Measurements from ENCODE around the gene LACC1.

LACC1 gene

DNA sequence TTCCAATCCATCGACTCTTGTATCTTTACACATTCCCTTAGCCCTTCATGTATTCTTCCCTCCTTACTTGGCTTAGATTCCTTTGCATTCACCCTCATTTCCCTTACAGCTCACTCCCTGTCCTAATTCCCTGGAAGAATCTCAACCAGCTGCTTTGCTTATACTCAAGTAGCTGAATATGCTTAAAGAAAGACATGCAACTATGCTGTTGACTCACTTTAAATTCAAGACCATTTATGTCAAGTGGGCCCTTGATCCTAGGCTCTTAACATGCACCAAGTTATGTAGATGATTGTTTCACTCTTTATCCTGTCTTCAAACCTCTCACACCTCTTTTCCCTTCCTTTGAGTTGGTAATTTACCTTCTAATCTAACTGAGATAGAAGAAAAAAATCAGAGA, 7.5 kb upstream of the LACC1 start:
- no peak overlapping the region for H3K4me2 ChIP-seq (ENCODE audit: low read depth, low read length, poor library complexity, severe bottlenecking)
- no peaks in the 10 kb centered on the region for H3K27me3 ChIP-seq (ENCODE audit: low read length)
- H3K79me2 ChIP-seq (ENCODE audit: insufficient read depth, low read length): no peaks in the 10 kb centered on the region
- no peak overlapping the region for H3K27ac ChIP-seq (ENCODE audit: low read depth, low read length)
- H3K9me2 ChIP-seq (replicated peaks; ENCODE audit: insufficient read depth, low read length): no peaks in the 10 kb centered on the region
- no peak overlapping the region for H2AFZ ChIP-seq (ENCODE audit: low read depth, low read length, severe bottlenecking)
- no peaks in the 10 kb centered on the region for H3K9me3 ChIP-seq (ENCODE audit: insufficient read depth, low read length)
- no peak overlapping the region for H3K4me3 ChIP-seq (ENCODE audit: insufficient read depth, low read length, poor library complexity, severe bottlenecking)
- no peak overlapping the region for H3K9ac ChIP-seq (ENCODE audit: low read length)
- H4K20me1 ChIP-seq (ENCODE audit: low read depth, low read length): no peaks in the 10 kb centered on the region
- TF ChIP-seq CTCF (IDR thresholded peaks at IDR 0.05; ENCODE audit: insufficient read depth, low read length, poor library complexity, severe bottlenecking): no peak
- TF ChIP-seq EZH2phosphoT487 (conservative IDR thresholded peaks at IDR 0.05; ENCODE audit: low read length): no peak
- H3K36me3 ChIP-seq (ENCODE audit: low read length): peaks cover 11% of the 10 kb centered on the region; the same call in 1 of the 2 replicates
- H3F3A ChIP-seq (ENCODE audit: insufficient read depth): peaks cover 26% of the 10 kb centered on the region

DNA sequence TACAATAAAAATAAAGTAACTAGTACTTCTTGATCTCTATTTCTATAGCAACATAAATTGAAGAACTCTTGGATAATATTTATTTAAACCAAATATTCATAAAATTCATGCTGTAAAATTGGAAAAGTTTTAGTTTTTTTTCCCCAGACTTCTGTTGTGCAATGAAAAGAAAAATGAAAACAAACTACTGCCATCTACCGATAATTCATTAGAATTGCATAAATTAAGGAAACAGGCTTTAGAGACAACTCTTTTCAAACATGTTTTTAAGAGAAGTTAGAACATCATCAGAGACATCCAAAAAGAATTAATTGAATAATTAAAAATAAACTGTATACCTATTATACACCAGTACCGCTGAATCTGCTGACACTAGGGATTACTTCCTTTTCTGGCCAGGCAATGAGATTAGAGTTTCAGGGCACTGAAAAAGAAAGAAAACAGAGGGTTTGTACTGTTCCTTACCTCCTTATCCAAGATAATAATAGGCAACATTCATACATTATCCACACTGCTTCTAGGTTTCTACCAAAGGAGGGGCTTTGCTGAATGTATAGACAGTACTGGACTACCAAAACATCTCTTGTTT, 5.1 kb upstream of the LACC1 start:
- no peak overlapping the region for H3K9ac ChIP-seq (ENCODE audit: low read length)

DNA sequence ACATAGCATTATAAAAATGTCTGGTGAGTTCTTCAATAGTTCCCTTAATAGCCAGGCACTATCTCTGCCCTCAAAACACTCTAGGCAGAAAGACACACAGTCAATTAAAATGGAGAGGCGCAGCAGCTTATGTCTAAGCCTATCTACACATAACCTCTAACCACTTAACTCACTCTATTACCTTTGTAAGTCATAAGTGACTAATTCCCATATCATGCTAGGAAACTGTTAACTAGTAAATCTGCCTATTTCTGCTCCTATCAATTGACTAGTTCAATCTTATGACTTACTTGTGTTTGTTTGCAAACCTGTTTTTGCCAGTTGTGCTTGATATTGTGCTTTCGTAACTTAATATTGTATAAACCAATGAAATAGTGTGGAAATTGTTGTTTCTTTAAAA, 3.3 kb upstream of the LACC1 start:
- Histone ChIP-seq H3K79me2 (ENCODE audit: insufficient read depth, low read length) (peaks cover 6% of the 10 kb centered on the region), H3K9me2 (replicated peaks; ENCODE audit: insufficient read depth, low read length) (no peaks in the 10 kb centered on the region), H3K36me3 (ENCODE audit: low read length) (peaks cover 3% of the 10 kb centered on the region; the same call in 1 of the 2 replicates), H3K27ac (ENCODE audit: low read depth, low read length) (peak overlapping the region; percentile 93), H3K27me3 (ENCODE audit: low read length) (no peaks in the 10 kb centered on the region), H3F3A (ENCODE audit: insufficient read depth) (peaks cover 43% of the 10 kb centered on the region), H3K4me3 (ENCODE audit: insufficient read depth, low read length, poor library complexity, severe bottlenecking) (no peak overlapping the region), H3K9me3 (ENCODE audit: insufficient read depth, low read length) (no peaks in the 10 kb centered on the region), H2AFZ (ENCODE audit: low read depth, low read length, severe bottlenecking) (no peak overlapping the region), H4K20me1 (ENCODE audit: low read depth, low read length) (no peaks in the 10 kb centered on the region), H3K9ac (ENCODE audit: low read length) (no peak overlapping the region), H3K4me2 (ENCODE audit: low read depth, low read length, poor library complexity, severe bottlenecking) (peak overlapping the region; percentile 9)
- TF ChIP-seq CTCF (IDR thresholded peaks at IDR 0.05; ENCODE audit: insufficient read depth, low read length, poor library complexity, severe bottlenecking) (no peak), EZH2phosphoT487 (conservative IDR thresholded peaks at IDR 0.05; ENCODE audit: low read length) (no peak)

More for the DNA sequence above, 5.1 kb upstream of the LACC1 start:
- Histone ChIP-seq H2AFZ (ENCODE audit: low read depth, low read length, severe bottlenecking) (no peak overlapping the region), H3K27me3 (ENCODE audit: low read length) (no peaks in the 10 kb centered on the region), H3K36me3 (ENCODE audit: low read length) (peaks cover 3% of the 10 kb centered on the region; the same call in 1 of the 2 replicates), H3K79me2 (ENCODE audit: insufficient read depth, low read length) (peaks cover 6% of the 10 kb centered on the region), H4K20me1 (ENCODE audit: low read depth, low read length) (no peaks in the 10 kb centered on the region), H3K4me2 (ENCODE audit: low read depth, low read length, poor library complexity, severe bottlenecking) (peak overlapping the region; percentile 16), H3K27ac (ENCODE audit: low read depth, low read length) (peak overlapping the region; percentile 93), H3K9me2 (replicated peaks; ENCODE audit: insufficient read depth, low read length) (no peaks in the 10 kb centered on the region), H3F3A (ENCODE audit: insufficient read depth) (peaks cover 43% of the 10 kb centered on the region), H3K4me3 (ENCODE audit: insufficient read depth, low read length, poor library complexity, severe bottlenecking) (no peak overlapping the region), H3K9me3 (ENCODE audit: insufficient read depth, low read length) (no peaks in the 10 kb centered on the region)
- TF ChIP-seq CTCF (IDR thresholded peaks at IDR 0.05; ENCODE audit: insufficient read depth, low read length, poor library complexity, severe bottlenecking) (peak; percentile 52), EZH2phosphoT487 (conservative IDR thresholded peaks at IDR 0.05; ENCODE audit: low read length) (no peak)
